PFSK-1 (cell line): ENCODE measurements around the gene YPEL1.

ENCODE experiments used
- POLR2AphosphoS5 ChIP-seq: IDR thresholded peaks from 2 replicates; pipeline ENCODE4 v1.6.1; 2012; ENCODE audit warnings: low read depth, mild to moderate bottlenecking, control low read depth, low read length, moderate library complexity
- REST ChIP-seq, 2 experiments: IDR thresholded peaks; 2 replicates each; pipeline versions ENCODE4 v1.6.1 to v1.8.0; 2011 to 2012; ENCODE audit warnings: low read depth in 2 of 2, low read length in 2 of 2, control low read depth in 1 of 2, inconsistent platforms in 1 of 2, mild to moderate bottlenecking in 1 of 2, moderate library complexity in 1 of 2; ENCODE audit not compliant: insufficient read depth in 1 of 2
- TAF1 ChIP-seq: IDR thresholded peaks from 2 replicates; pipeline ENCODE4 v1.6.1; 2012; ENCODE audit warnings: low read length, control low read depth, borderline replicate concordance; ENCODE audit not compliant: insufficient read depth

GRCh38 chr22:21745948-21746347, 10.4 kb upstream of the YPEL1 start:
- TF ChIP-seq TAF1: no peak
- TF ChIP-seq REST (IDR thresholded peaks at IDR 0.05; ENCODE audit: insufficient read depth in 1 of 2, low read depth in 2 of 2, low read length in 2 of 2): no peak
- no peak for TF ChIP-seq POLR2AphosphoS5
